HL-60 (cell line): ENCODE data around the gene PLA2G4D.

Source experiments
- DNase-seq, 2 experiments: peaks; one replicate each; pipeline ENCODE4 v3.0.0-alpha.2; 2010 to 2020; ENCODE audit warnings: low read depth in 1 of 2, low spot score in 1 of 2
- H3K27ac ChIP-seq: fragments of 250-450 bp; sonication (Bioruptor Pico); replicated peaks from 2 replicates; pipeline ENCODE4 v1.5.1; 2020; ENCODE audit warnings: mild to moderate bottlenecking, moderate library complexity
- H3K27me3 ChIP-seq: fragments of 250-450 bp; sonication (Bioruptor Pico); 2 replicates; pipeline ENCODE4 v1.5.1; 2021; ENCODE audit warnings: mild to moderate bottlenecking, moderate library complexity; ENCODE audit not compliant: insufficient read depth, poor library complexity, severe bottlenecking
- H3K4me3 ChIP-seq: replicated peaks from 2 replicates; pipeline ENCODE4 v1.5.1; 2011; ENCODE audit warnings: mild to moderate bottlenecking, control low read depth, low read length; ENCODE audit not compliant: insufficient read depth
- GABPA ChIP-seq: IDR thresholded peaks from 2 replicates; pipeline ENCODE4 v1.6.1; 2012; ENCODE audit warnings: low read depth
- POLR2AphosphoS5 ChIP-seq: IDR thresholded peaks from 2 replicates; pipeline ENCODE4 v1.6.1; 2012; ENCODE audit warnings: low read depth
- SPI1 ChIP-seq: IDR thresholded peaks from 2 replicates; pipeline ENCODE4 v1.6.1; 2012; ENCODE audit warnings: low read depth, mild to moderate bottlenecking, borderline replicate concordance
- TF ChIP-seq, protein P1 (sequence below): IDR thresholded peaks from one replicate; pipeline ENCODE4 v1.5.1; 2011; ENCODE audit warnings: low read length, control low read depth, inconsistent platforms; ENCODE audit not compliant: insufficient read depth
- TF ChIP-seq, protein P2 (sequence below): IDR thresholded peaks from 2 replicates; pipeline ENCODE4 v1.6.1; 2012; ENCODE audit warnings: low read depth; ENCODE audit not compliant: insufficient replicate concordance

The PLA2G4D gene

GRCh38 chr15:42108189-42108588 lies 13.8 kb upstream of the PLA2G4D start:
- H3K27me3 ChIP-seq, result no peaks in the 10 kb centered on the region
- no peak for DNase-seq
- no peak for TF ChIP-seq SPI1
- TF ChIP-seq, protein P1, sequence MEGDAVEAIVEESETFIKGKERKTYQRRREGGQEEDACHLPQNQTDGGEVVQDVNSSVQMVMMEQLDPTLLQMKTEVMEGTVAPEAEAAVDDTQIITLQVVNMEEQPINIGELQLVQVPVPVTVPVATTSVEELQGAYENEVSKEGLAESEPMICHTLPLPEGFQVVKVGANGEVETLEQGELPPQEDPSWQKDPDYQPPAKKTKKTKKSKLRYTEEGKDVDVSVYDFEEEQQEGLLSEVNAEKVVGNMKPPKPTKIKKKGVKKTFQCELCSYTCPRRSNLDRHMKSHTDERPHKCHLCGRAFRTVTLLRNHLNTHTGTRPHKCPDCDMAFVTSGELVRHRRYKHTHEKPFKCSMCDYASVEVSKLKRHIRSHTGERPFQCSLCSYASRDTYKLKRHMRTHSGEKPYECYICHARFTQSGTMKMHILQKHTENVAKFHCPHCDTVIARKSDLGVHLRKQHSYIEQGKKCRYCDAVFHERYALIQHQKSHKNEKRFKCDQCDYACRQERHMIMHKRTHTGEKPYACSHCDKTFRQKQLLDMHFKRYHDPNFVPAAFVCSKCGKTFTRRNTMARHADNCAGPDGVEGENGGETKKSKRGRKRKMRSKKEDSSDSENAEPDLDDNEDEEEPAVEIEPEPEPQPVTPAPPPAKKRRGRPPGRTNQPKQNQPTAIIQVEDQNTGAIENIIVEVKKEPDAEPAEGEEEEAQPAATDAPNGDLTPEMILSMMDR, result no peak
- TF ChIP-seq GABPA, result no peak
- TF ChIP-seq, protein P2, sequence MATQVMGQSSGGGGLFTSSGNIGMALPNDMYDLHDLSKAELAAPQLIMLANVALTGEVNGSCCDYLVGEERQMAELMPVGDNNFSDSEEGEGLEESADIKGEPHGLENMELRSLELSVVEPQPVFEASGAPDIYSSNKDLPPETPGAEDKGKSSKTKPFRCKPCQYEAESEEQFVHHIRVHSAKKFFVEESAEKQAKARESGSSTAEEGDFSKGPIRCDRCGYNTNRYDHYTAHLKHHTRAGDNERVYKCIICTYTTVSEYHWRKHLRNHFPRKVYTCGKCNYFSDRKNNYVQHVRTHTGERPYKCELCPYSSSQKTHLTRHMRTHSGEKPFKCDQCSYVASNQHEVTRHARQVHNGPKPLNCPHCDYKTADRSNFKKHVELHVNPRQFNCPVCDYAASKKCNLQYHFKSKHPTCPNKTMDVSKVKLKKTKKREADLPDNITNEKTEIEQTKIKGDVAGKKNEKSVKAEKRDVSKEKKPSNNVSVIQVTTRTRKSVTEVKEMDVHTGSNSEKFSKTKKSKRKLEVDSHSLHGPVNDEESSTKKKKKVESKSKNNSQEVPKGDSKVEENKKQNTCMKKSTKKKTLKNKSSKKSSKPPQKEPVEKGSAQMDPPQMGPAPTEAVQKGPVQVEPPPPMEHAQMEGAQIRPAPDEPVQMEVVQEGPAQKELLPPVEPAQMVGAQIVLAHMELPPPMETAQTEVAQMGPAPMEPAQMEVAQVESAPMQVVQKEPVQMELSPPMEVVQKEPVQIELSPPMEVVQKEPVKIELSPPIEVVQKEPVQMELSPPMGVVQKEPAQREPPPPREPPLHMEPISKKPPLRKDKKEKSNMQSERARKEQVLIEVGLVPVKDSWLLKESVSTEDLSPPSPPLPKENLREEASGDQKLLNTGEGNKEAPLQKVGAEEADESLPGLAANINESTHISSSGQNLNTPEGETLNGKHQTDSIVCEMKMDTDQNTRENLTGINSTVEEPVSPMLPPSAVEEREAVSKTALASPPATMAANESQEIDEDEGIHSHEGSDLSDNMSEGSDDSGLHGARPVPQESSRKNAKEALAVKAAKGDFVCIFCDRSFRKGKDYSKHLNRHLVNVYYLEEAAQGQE, result no peak
- no peak for TF ChIP-seq POLR2AphosphoS5
- no peak overlapping the region for H3K4me3 ChIP-seq
- H3K27ac ChIP-seq, result no peak overlapping the region

GRCh38 chr15:42107473-42107872 lies 13.1 kb upstream of the PLA2G4D start:
- H3K27ac ChIP-seq, result no peak overlapping the region
- no peak for DNase-seq
- H3K27me3 ChIP-seq, result no peaks in the 10 kb centered on the region
- TF ChIP-seq, protein P2, result no peak
- TF ChIP-seq, protein P1, result no peak
- TF ChIP-seq SPI1, result no peak
- no peak for TF ChIP-seq POLR2AphosphoS5
- no peak for TF ChIP-seq GABPA
- H3K4me3 ChIP-seq, result no peak overlapping the region

- Histone ChIP-seq H3K4me3 (no peak overlapping the region), H3K27ac (no peak overlapping the region), H3K27me3 (no peaks in the 10 kb centered on the region)
- no peak for TF ChIP-seq POLR2AphosphoS5
- no peak for DNase-seq
Observed at GRCh38 chr15:42106288-42106687, 11.9 kb upstream of the PLA2G4D start.

- TF ChIP-seq, protein P2, result no peak
- TF ChIP-seq SPI1 (no peak), POLR2AphosphoS5 (no peak), GABPA (no peak)
- TF ChIP-seq, protein P1, result no peak
- Histone ChIP-seq H3K27ac (no peak overlapping the region), H3K27me3 (no peaks in the 10 kb centered on the region), H3K4me3 (no peak overlapping the region)
- no peak for DNase-seq
Observed at GRCh38 chr15:42104095-42104891, 9.9 kb upstream of the PLA2G4D start.
